A375 (cell line): Measurements from ENCODE around the gene SPTLC1. TPM values are rescaled to one million over a fixed set of nuclear protein-coding genes. Genes with fewer than 3 reads are reported as not detected.

Source experiments
- small RNA-seq: library from RNA; depleted of rRNA; stranded (forward); fragments of <200 nt; gene quantifications from one replicate; pipeline ENCODE3, GENCODE V24; 2014
- total RNA-seq: library from RNA; depleted of rRNA; stranded (reverse); fragments of >200 nt; shearing (Covaris generic); gene quantifications from 2 replicates; pipeline ENCODE4 v1.2.3, GENCODE V29; 2014; rRNA removed

The SPTLC1 gene, protein sequence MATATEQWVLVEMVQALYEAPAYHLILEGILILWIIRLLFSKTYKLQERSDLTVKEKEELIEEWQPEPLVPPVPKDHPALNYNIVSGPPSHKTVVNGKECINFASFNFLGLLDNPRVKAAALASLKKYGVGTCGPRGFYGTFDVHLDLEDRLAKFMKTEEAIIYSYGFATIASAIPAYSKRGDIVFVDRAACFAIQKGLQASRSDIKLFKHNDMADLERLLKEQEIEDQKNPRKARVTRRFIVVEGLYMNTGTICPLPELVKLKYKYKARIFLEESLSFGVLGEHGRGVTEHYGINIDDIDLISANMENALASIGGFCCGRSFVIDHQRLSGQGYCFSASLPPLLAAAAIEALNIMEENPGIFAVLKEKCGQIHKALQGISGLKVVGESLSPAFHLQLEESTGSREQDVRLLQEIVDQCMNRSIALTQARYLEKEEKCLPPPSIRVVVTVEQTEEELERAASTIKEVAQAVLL
- total RNA-seq, result 62.0 and 63.1 TPM in 2 replicates

DNA sequence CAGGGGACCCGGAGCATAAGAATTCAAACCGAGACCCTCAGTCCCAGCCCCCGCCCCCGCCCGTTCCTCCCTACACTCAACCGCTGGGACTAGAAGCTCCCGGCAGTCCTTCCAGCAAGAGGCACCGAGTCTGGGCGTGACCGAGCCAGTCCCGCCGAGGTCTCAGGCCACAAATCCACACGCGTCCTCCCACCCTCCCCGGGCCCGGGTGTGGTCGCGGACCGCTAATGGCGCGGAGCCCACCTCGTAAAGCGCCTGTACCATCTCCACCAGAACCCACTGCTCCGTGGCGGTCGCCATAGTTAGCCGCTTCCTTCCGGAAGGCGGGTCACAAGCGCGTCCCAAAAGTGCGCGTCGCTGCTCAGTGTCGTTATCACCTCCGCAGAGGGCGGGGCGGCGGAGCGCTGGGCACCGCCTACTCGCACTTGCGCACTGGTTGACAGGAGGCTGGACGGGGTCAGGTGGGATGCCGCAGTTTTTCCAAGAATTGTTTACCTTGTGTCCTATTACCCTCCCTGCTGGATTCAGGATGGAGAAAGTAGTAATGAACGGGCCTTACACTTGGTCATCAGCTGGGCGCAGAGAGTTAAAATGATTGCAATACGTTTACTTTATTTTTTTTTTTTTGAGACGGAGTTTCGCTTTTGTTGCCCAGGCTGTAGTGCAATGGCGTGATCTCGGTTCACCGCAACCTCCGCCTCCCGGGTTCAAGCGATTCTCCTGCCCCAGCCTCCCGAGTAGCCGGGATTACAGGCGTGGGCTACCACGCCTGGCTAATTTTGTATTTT is at the start of gene SPTLC1:
Gene SPTLC1, minus strand, starts transcription at position 343 of the 788 bp plus-strand sequence. Its CDS starts 43 bp downstream, at position 300.

Small RNAs within 50 kb of the gene (small RNA-seq; reads per million reads assigned to genes)
- gene MTATP6P29 (not detected), gene MTND4LP7 (not detected)

Other genes starting within 250 kb of the SPTLC1 start
- gene ROR2, start 165.2 kb downstream of the SPTLC1 start, total RNA-seq, result 0.15 TPM in 1 of 2 replicates, not detected in the other
- 354 and 367 TPM in 2 replicates for gene IARS1, start 178.3 kb upstream of the SPTLC1 start, total RNA-seq
- gene NOL8, start 209.9 kb upstream of the SPTLC1 start, total RNA-seq, result 33.2 and 39.0 TPM in 2 replicates
- gene CENPP, start 210.5 kb upstream of the SPTLC1 start, total RNA-seq, result 14.2 and 15.4 TPM in 2 replicates